ENCODE measurements around the gene TMPRSS6.
"Not testable (repeated sequence)": the region's sequence is repeated elsewhere in the genome, so short reads cannot be mapped to it uniquely, and the experiment has no call there.

The TMPRSS6 gene

DNA sequence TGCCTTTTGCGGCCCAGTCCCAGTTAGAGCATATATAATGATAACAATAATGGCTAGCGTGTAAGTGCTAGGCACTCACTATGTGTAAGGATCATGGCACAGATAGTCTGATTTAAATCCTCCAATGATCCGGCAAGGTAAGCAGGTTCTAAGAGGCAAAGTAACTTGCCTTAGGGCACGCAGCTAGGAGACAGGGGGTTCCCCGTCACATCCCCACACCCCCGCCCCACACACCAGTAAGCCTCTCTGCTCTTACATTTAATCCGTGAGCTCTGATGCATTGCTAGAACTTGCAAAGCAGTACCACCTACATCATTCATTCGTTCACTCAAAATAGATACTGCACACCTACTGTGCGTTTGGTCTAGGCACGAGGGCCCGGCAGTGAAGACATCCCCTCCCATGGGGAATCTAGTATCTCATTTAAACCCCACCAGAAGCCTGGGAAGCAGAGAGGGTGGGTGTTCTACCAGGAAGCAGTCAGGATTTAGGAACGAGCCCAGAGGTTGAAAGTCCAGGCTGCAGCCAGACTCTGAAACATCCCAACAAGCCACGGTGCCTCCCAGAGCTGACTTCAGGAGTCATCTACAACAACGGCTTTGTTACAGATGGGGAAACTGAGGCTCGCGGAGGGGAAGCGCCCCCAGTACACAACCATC, 20.6 kb downstream of the TMPRSS6 start:
- DNase-seq (ENCODE audit: low read depth), result no peak

DNA sequence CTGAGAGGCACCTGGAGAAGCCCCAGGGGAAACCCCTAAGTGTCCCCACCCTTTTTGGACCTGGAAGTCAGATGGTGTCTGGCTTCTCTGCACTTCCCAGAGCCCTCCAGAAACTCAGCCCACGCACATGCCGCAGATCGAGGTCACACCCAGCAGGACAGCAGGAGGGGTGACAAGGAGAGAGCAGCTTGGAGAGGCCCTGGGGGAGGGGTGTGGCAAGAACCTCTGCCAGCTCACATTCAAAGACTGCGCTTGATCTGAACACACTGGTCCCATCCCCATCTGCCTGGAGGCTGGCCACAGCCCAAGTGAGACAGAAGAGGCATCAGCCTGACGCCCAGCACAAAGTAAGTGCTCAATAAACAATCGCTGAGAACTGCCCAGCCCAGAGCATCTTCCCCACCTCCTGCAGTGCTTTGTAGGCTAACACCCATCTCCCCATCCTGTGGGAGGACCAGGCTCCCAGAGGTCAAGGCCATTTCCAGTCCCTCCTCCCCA, 21.4 kb downstream of the TMPRSS6 start:
- DNase-seq (ENCODE audit: low read depth), result no peak

- DNase-seq (ENCODE audit: low read depth), result no peak
Measured at GRCh38 chr22:37086184-37086583, 23.3 kb downstream of the TMPRSS6 start.

GRCh38 chr22:37084385-37084784, 25.1 kb downstream of the TMPRSS6 start:
- DNase-seq (ENCODE audit: low read depth), result no peak

DNA sequence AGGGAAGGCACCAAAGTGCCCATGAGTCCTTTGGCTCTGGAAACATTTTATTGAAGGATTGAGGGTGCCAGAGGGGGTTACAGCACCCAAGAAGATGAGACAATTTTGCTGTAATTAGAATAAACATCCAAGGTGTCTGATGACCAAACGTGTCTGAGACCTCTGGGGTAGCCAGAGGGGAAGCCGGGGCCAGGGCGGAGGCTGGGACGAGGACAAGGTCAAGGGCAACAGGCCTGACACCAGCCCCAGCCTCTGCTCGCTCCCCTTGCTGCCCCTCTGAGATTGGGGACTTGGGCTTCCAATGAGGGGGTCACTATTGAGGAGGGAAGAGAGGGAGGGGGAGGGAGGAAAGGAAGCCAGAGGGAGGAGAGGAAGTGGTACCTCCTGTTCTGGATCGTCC, 25.6 kb downstream of the TMPRSS6 start:
- DNase-seq (ENCODE audit: low read depth), result no peak

DNA sequence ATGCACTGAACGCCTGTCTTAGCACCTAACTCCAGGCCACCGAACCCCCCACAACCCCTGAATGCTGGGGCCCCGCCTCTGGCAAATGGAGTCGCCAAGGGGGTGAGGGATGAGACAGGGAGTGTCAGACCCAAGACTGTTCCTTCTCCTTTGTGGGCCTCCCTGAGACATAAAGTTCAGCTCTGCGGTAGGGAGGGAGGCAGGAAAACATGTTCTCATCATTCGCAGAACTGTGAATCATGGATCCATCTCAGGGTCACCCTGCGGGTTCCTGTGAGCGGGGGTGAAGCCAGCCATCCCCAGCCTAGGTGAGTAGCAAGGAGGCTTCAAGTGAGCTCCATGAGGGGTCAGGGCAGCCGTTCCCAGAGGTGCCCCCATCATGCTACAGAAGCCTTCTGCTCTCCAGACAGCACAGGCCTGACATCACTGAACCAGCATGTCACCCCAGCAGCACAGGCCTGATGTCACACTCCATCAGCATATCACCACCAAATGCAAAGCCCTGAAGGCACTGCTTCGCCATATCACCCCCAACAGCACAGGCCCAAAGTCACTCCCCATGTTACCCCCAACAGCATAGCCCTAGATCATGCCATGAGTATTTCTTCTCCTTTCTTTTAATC, 27.2 kb downstream of the TMPRSS6 start:
- no peak for DNase-seq (ENCODE audit: low read depth)

DNA sequence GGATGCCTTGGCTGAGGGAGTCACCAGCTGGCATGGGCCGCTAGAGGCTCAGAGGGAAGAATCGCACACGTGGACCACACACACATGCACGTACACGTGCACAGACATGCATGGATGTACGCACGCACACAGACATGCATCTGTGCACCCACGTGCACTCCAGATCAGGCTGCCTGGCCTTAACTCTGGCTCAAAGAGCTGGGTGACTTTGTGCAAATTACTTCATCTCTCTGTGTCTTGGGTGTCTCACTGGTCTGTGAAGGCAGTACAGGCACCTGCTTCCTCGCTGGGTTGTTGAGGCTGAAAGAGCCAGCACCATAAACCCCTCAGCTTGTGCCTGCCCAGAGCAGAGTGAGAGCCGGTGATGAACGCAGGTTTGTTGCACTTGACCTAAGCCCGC, 28.7 kb downstream of the TMPRSS6 start:
- DNase-seq (ENCODE audit: low read depth), result no peak

DNA sequence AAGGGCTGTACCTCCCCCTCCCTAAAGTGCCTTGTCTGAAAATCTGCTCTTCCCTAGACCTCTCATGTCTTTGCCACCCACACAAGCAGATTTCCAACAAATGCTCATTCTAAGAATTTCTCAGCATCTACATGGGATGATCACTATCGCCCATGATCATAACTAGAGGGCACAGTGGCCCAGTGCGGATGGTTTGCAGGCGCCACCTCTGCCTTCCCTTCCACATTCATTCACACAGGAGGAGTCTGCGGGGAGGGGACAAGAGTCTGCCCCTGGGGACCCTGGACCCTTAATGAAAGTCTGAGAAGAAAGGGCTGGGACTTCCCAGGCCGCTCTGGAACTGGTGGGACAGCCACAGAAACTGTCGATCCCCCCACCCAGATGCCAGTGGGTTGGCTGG, 29.1 kb downstream of the TMPRSS6 start:
- DNase-seq (ENCODE audit: low read depth), result no peak

DNA sequence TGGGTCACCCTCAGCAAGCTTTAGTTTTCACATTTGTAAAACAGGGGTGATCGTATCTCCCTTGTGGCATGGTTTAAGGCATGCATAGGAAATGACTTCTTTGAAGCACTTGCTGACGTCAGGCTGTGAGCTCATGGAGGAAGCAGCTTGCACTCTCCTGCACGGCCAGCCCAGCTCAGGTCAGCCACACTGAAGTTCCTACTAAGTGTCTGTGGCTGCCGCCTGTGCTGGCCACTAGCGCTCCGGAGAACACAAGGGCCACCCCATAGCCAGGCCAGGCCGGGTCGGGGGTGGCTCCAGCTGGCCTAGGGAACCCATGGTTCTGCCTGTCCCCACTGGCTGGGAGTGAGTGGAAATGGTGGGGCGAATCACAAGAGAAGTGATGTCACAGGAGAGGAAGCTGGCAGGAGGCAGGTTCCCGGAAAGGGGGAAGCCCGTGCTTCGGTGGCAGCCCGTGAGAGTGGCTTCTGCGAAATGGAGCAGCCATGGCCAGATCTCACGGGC, 29.8 kb downstream of the TMPRSS6 start:
- peak; percentile 58 for DNase-seq (ENCODE audit: low read depth)

DNA sequence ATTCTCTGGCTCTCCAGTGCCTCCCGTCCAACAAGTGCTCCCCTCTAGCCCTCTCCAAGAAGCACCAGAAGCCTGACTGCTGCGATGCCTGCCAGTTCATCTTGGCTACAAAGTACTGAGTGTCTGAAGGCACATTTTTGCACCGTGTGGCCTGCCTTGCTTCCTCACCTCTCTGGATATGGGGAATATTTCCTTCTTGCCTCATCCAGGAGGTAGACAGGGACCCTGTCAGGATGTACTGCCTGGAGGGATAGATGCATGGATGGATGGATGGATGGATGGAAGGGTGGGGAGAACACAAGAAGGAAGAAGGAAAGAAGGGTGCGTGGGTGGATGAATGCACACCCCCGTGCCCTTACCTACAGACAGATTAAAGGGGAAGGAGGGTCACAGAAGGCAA, 30.4 kb downstream of the TMPRSS6 start:
- DNase-seq (ENCODE audit: low read depth), result no peak

- peak; percentile 84 for DNase-seq (ENCODE audit: low read depth)
Measured at GRCh38 chr22:37077802-37078448, 31.6 kb downstream of the TMPRSS6 start.

DNA sequence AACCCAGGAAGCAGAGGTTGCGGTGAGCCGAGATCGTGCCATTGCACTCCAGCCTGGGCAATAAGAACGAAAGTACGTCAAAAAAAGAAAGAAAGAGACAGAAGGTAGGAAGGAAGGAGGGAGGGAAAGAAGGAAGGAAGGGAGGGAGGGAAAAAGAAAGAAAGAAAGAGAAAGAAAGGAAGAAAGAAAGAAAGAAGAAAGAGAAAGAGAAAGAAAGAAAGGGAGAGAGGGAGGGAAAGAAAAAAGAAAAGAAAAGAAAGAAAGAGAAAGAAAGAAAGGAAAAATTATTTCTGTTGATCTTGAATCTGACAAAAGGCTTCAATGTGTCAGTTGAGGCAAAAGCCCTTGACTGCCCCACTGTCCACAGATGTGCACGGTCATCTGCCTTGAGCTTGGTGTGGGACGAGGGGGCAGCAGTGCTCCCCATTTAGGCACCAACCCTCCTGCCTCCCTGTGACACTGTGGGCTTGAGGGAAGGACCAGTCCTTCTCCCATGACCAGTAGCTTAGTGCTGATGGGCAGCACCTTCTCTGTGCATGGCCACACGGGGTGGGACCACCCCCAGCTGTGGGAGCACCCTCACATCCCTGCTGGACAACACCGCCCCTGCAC, 33.6 kb downstream of the TMPRSS6 start:
- DNase-seq (ENCODE audit: low read depth), result no peak

DNA sequence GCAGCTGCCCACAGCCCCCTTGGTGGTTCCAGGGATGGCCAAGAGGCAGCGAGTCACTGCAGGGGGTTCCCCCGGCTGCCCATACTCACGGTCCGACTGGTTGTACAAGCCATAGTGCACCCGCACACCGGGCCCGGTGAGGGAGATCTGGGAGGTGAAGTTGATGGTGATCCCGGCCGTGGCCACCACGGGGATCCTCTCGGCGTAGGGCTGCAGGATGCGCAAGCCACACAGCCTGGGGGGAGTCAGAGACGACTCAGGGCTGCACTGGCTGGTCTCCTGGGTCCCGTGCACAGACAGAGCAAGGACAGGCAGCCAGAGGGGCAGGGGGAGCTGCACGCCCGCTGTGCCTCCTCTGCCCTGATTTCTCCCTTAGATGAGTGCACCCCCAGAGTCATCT, 34.5 kb downstream of the TMPRSS6 start:
- DNase-seq (ENCODE audit: low read depth), result no peak

DNA sequence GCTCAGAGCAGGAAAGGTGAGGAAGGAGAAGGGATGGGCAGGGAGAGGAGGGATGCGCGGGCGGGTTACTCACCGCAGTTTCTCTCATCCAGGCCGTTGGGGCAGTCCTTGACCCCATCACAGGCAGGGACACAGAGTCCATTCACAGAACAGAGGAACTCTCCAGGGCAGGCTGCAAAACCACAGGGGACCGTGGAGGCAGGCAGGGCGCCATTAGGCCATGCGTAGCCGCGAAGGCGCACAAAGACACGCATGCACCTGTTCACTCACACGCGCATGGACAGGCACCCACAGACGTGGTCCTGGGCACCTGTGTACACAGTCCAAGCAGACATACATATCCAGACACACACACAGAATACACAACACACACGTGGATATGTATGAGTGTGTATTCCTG, 35.0 kb downstream of the TMPRSS6 start:
- DNase-seq (ENCODE audit: low read depth), result no peak

DNA sequence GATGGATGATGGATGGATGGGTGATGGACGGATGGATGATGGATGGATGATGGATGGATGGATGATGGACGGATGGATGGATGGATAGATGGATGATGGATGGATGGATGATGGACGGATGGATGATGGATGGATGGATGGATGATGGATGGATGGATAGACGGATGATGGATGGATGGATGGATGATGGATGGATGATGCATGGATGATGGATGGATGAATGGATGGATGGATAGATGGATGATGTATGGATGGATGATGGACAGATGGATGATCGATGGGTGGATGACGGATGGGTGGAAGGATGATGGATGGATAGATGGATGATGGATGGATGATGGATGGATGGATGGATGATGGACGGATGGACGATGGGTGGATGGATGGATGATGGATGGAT, 36.8 kb downstream of the TMPRSS6 start:
- no peak for DNase-seq (ENCODE audit: low read depth)

DNA sequence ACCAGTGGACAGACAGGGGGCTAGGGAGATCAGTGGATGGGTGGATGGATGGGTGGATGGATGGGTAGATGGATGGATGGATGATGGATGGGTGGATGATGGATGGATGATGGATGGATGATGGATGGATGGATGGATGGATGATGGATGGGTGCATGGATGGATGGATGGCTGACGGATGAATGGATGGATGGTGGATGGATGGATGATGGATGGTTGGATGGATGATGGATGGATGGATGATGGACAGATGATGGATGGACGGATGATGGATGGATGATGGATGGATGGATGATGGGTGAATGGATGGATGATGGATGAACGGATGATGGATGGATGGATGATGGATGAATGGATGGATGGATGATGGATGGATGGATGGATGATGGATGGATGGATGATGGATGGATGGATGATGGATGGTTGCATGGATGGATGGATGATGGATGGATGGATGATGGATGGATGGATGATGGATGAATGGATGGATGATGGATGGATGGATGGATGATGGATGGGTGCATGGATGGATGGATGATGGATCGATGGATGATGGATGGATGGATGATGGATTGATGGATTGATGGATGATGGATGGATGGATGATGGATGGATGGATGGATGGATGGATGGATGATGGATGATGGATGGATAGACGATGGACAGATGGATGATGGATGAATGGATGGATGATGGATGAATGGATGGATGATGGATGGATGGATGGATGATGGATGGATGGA, 37.5 kb downstream of the TMPRSS6 start:
- DNase-seq (ENCODE audit: low read depth), result not testable (repeated sequence)

GRCh38 chr22:37070744-37071143, 38.8 kb downstream of the TMPRSS6 start:
- DNase-seq (ENCODE audit: low read depth), result no peak

GRCh38 chr22:37070334-37070733, 39.2 kb downstream of the TMPRSS6 start:
- DNase-seq (ENCODE audit: low read depth), result no peak

DNA sequence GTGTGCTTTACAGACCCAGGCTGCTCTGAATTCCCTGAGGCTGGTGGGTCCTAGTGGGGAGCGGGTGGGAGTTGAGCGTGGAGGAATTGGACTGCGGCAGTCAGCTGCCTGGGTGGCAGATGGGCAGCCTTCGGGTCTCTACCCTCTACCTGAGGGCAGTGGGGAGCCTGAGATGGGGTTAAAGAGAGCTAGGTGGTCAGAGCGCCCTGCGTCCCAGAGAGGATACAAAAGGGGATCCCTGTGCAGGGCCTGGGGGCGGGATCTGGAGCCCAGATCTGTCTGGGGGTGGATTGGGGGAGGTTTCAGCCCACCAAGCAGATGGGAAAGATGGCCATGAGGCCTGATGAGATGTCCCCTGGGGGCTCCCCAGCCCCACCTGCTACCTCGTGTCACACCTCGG, 39.8 kb downstream of the TMPRSS6 start:
- no peak for DNase-seq (ENCODE audit: low read depth)

- no peak for DNase-seq (ENCODE audit: low read depth)
Measured at GRCh38 chr22:37069319-37069718, 40.2 kb downstream of the TMPRSS6 start.

DNA sequence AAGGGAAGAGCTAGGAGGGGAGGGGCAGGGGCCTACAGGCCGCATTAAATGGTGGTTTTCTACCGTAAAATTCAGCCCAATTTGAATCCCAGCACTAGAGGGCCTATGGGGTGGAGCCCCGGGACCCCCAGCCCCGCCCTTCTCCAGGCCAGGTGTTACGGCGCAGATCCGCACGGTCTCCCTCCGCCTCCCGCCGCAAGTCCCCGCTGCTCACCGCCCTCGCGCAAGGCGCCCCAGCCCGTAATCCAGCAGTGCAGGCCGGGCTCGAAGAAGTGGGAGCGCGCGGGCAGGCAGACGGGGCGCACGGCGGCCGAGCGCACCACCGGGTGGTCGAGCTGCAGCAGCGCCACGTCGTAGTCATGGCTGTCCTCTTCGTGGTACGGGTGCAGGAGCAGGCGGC, 40.7 kb downstream of the TMPRSS6 start:
- no peak for DNase-seq (ENCODE audit: low read depth)

- DNase-seq (ENCODE audit: low read depth), result no peak
Measured at GRCh38 chr22:37067428-37067827, 42.1 kb downstream of the TMPRSS6 start.
